Activated B cell treated with CpG ODN at 0.5 μM for 24 hours (primary cell): ENCODE data around the gene CEP55. TPM values are rescaled to one million over a fixed set of nuclear protein-coding genes. Genes with fewer than 3 reads are reported as not detected.

ENCODE experiments used
- ATAC-seq: fragments of 200-7000 bp; cut with Tn5 transposase; one replicate; pipeline ENCODE4 v1.10.0; 2021; ENCODE audit warnings: low read depth, mild to moderate bottlenecking, moderate library complexity
- CTCF ChIA-PET: fragments of 350-600 bp; sonication (Branson Sonifier 250); formaldehyde crosslinking; loops from one replicate; lab custom pipeline; 2021; ENCODE audit warnings: antibody characterized with exemption; lab: Charles Lee
- POLR2A ChIA-PET: fragments of 350-600 bp; sonication (Branson Sonifier 250); formaldehyde crosslinking; loops from one replicate; lab custom pipeline; 2021; ENCODE audit warnings: antibody characterized with exemption; lab: Charles Lee
- DNase-seq: peaks from one replicate; pipeline ENCODE4 v3.0.0; 2022
- H3K27ac Mint-ChIP-seq: one replicate; pipeline ENCODE4 v1.8.0; 2020; ENCODE audit warnings: mixed read lengths
- H3K27me3 Mint-ChIP-seq: one replicate; pipeline ENCODE4 v1.8.0; 2021; ENCODE audit warnings: mixed read lengths
- H3K36me3 Mint-ChIP-seq: one replicate; pipeline ENCODE4 v1.8.0; 2021; ENCODE audit warnings: low read depth, mixed read lengths
- H3K4me1 Mint-ChIP-seq: one replicate; pipeline ENCODE4 v1.8.0; 2021; ENCODE audit warnings: mixed read lengths
- H3K4me3 Mint-ChIP-seq: one replicate; pipeline ENCODE4 v1.8.0; 2020; ENCODE audit warnings: mild to moderate bottlenecking, mixed read lengths
- H3K9me3 Mint-ChIP-seq: one replicate; pipeline ENCODE4 v1.8.0; 2020; ENCODE audit warnings: mixed read lengths
- intact Hi-C: fragments of 100-400 bp; cut with micrococcal nuclease; formaldehyde crosslinking; loops from one replicate; pipeline ENCODE4 v1.15.1; 2024
- total RNA-seq: library from RNA; stranded (reverse); gene quantifications from 2 replicates; pipeline ENCODE4 v1.2.3, GENCODE V29; 2022
- TF ChIP-seq, protein P1 (sequence below): fragments of 200-600 bp; IDR thresholded peaks from one replicate; pipeline ENCODE4 v1.8.0; 2022; ENCODE audit warnings: antibody characterized with exemption, mild to moderate bottlenecking

CEP55 gene
- total RNA-seq, 1 donor from 2014 or later: 1.6 TPM

DNA sequence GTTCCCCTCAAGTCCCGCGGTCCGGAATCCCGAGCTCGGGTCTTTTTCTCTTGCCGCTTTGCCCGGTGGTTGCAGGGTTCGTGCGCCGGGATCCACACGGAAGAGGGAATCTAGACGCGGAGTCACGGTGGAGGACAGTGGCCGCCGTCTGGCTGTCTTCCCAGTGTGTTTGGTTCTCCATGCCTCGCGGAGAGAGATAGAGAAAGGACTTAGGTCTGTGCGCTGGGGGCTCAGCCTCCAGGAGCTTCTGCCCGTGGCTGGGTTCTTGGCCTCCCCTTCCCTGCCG, 71.6 kb downstream of the CEP55 start:
- no peak for ATAC-seq
- H3K27me3 Mint-ChIP-seq: peaks cover 59% of the 10 kb centered on the region
- CTCF ChIA-PET: no interaction called here

DNA sequence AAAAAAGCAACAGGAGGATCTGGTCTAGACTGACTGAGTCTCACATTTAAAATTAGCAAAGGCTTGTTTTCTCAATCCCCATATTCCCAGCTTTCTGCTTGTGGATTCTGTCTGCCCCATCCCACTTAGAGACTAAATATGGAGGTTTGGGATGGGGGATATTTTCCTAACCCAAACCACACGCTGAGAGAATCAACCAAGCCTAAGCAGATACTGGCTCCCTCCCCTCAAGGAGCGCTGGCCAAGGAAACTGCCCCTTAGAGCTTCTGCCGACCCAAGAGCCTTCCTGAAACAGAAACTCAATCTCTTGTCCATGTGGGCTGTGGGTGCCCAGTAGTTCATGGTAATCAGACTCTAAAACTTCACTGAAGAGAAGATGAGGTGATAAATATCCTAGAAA, 74.0 kb downstream of the CEP55 start:
- Mint-ChIP-seq H3K4me3 (no peak overlapping the region), H3K4me1 (peaks cover 6% of the 10 kb centered on the region), H3K9me3 (no peaks in the 10 kb centered on the region), H3K27me3 (peaks cover 58% of the 10 kb centered on the region), H3K27ac (no peak overlapping the region), H3K36me3 (no peaks in the 10 kb centered on the region)
- ChIA-PET CTCF (no interaction called here), POLR2A (no interaction called here)
- intact Hi-C loops: no loop called here
- DNase-seq: no peak
- no peak for ATAC-seq
- TF ChIP-seq, protein P1, sequence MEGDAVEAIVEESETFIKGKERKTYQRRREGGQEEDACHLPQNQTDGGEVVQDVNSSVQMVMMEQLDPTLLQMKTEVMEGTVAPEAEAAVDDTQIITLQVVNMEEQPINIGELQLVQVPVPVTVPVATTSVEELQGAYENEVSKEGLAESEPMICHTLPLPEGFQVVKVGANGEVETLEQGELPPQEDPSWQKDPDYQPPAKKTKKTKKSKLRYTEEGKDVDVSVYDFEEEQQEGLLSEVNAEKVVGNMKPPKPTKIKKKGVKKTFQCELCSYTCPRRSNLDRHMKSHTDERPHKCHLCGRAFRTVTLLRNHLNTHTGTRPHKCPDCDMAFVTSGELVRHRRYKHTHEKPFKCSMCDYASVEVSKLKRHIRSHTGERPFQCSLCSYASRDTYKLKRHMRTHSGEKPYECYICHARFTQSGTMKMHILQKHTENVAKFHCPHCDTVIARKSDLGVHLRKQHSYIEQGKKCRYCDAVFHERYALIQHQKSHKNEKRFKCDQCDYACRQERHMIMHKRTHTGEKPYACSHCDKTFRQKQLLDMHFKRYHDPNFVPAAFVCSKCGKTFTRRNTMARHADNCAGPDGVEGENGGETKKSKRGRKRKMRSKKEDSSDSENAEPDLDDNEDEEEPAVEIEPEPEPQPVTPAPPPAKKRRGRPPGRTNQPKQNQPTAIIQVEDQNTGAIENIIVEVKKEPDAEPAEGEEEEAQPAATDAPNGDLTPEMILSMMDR: no peak

More for the DNA sequence above, 71.6 kb downstream of the CEP55 start:
- DNase-seq: no peak
- Mint-ChIP-seq H3K4me1 (peaks cover 3% of the 10 kb centered on the region), H3K9me3 (no peaks in the 10 kb centered on the region), H3K36me3 (no peaks in the 10 kb centered on the region), H3K4me3 (no peak overlapping the region), H3K27ac (no peak overlapping the region)
- POLR2A ChIA-PET: no interaction called here
- TF ChIP-seq, protein P1: no peak
- intact Hi-C loops: no loop called here

DNA sequence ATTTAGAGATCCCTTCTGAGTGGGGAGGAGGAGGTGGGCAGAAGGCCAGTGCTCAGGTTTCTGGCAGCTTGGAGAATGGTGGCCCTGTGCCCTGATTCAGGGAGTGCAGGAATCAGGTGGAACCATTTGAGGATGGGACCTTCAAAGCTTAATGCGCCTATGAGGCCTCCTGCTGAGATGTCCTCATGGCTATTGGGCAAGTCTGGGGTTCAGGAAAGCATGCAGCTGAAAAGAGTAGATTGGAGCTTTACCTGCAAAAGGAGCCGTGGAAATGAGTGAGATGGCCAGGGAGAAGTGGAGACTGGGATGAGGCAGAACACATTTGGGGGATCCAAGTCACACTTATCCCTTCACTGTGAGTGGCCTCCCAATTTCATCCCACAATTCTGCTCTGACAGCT, 76.2 kb downstream of the CEP55 start:
- Mint-ChIP-seq H3K27ac (no peak overlapping the region), H3K4me3 (no peak overlapping the region), H3K4me1 (peaks cover 3% of the 10 kb centered on the region), H3K27me3 (peaks cover 42% of the 10 kb centered on the region), H3K36me3 (no peaks in the 10 kb centered on the region), H3K9me3 (no peaks in the 10 kb centered on the region)
- no peak for ATAC-seq
- ChIA-PET CTCF (no interaction called here), POLR2A (no interaction called here)
- DNase-seq: no peak
- TF ChIP-seq, protein P1: no peak
- intact Hi-C loops: no loop called here

DNA sequence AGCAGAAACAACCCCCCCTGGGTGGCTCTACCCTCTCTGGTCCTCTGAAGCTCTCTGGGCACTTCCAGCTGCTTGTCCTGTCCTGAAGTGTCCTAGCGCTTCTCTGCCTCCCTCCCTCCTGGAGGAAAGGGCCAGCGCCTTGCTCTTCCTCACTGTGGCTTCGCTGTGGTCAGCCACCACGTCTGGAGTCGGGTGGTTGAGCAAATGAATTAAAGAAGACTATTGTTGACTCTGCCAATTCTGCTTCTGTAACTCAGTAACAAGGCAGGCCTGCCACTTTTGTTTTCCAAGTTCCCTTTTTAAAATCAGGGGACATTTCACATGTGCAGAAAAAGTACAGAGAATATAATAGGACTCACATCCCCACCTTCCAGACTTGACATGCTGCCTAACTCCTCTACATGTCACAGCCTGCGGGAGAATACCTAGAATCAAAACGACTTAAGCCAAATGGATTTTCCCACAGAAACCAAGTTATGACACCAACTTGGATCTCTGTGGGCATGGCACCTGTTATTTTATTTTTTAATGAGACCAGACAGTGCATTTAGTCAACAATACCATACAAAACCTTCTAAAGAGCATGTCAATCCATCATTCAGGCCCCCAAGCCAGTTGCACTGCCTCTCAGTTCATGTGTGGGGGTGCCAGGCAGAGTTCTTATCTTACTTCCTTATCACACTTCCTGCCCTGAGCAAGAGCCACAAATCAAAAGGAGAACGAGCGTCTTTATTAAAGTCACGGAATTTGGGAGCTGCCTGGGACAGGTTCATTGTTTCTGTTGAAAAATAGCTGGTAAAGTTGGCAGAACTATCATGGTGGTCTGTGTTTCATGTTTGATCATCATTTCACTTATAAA, 76.9 kb downstream of the CEP55 start:
- Mint-ChIP-seq H3K36me3 (no peaks in the 10 kb centered on the region), H3K4me1 (peaks cover 3% of the 10 kb centered on the region), H3K27me3 (peaks cover 35% of the 10 kb centered on the region), H3K27ac (no peak overlapping the region), H3K4me3 (no peak overlapping the region), H3K9me3 (no peaks in the 10 kb centered on the region)
- POLR2A ChIA-PET: no interaction called here
- DNase-seq (no peak), ATAC-seq (no peak)
- TF ChIP-seq, protein P1: no peak
- CTCF ChIA-PET: no interaction called here
- intact Hi-C loops: no loop called here

DNA sequence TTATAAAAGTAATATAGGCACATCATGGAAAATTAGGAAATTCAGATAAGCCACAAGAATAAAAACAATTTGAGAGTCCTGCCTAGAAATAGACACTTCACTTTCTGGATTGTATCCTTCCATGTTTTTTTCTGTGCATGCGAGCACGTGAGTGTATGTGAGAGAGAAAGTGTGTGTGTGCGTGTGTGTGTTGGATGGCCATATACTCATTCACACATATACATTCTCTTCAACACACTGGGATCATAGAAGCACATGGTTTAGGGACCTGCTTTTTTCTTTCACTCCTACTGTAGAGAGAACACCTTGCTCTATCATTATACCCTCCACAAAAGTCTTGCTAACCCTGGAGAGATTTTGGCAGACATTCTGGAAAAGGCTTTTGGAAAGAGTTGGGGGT, 77.5 kb downstream of the CEP55 start:
- peaks cover 3% of the 10 kb centered on the region for H3K4me1 Mint-ChIP-seq
- POLR2A ChIA-PET: no interaction called here
- H3K27me3 Mint-ChIP-seq: peaks cover 32% of the 10 kb centered on the region

More for the DNA sequence above, 77.5 kb downstream of the CEP55 start:
- Mint-ChIP-seq H3K9me3 (no peaks in the 10 kb centered on the region), H3K27ac (no peak overlapping the region), H3K4me3 (no peak overlapping the region), H3K36me3 (no peaks in the 10 kb centered on the region)
- ATAC-seq (no peak), DNase-seq (no peak)
- CTCF ChIA-PET: no interaction called here
- TF ChIP-seq, protein P1: no peak
- intact Hi-C loops: no loop called here
